K562 (cell line): ENCODE results near the gene SIRPB1.

Experiments
- GATAD2B ChIP-seq: fragments of 450-650 bp; IDR thresholded peaks from 2 replicates; pipeline ENCODE4 v1.6.1; 2017; ENCODE audit warnings: mild to moderate bottlenecking, borderline replicate concordance
- RAD51 ChIP-seq: fragments of 450-650 bp; IDR thresholded peaks from 2 replicates; pipeline ENCODE4 v1.7.1; 2016; ENCODE audit warnings: low read depth, mild to moderate bottlenecking, borderline replicate concordance
- TRIM24 ChIP-seq, 2 experiments: fragments of 450-650 bp; IDR thresholded peaks; 2 replicates each; pipeline ENCODE4 v1.6.1; 2016
- TSHZ1 ChIP-seq: fragments of 250-450 bp; sonication (Bioruptor Pico); IDR thresholded peaks from 2 replicates; pipeline ENCODE4 v1.4.0; 2020; ENCODE audit warnings: mild to moderate bottlenecking, moderate library complexity
- USF2 ChIP-seq: sonication (generic); formaldehyde crosslinking; IDR thresholded peaks from 2 replicates; pipeline ENCODE4 v1.5.0; 2020; ENCODE audit warnings: missing genetic modification reagents
- ZNF830 ChIP-seq: fragments of 250-450 bp; sonication (Bioruptor Pico); IDR thresholded peaks from 2 replicates; pipeline ENCODE4 v1.5.0; 2021; ENCODE audit warnings: mild to moderate bottlenecking

- TF ChIP-seq GATAD2B (no peak), RAD51 (no peak), TRIM24 (IDR thresholded peaks at IDR 0.05) (no peak), ZNF830 (CRISPR knock-in tag) (no peak), USF2 (no peak), TSHZ1 (no peak)
Observed at GRCh38 chr20:1632178-1632577, 12.4 kb upstream of the SIRPB1 start.
